Stimulated activated CD8-positive, alpha-beta memory T cell treated with anti-CD3 and anti-CD28 coated beads, Interleukin-7, amount 100 ng/mL, for 4 hours (primary cell): ENCODE measurements around the gene DLST.
"Not testable (repeated sequence)": the region's sequence is repeated elsewhere in the genome, so short reads cannot be mapped to it uniquely, and the experiment has no call there.

Experiments
- DNase-seq, 2 donors: peaks; one replicate each; pipeline ENCODE4 v3.0.0-alpha.2; 2020; ENCODE audit warnings: low read depth in 2 of 2

DLST gene

DNA sequence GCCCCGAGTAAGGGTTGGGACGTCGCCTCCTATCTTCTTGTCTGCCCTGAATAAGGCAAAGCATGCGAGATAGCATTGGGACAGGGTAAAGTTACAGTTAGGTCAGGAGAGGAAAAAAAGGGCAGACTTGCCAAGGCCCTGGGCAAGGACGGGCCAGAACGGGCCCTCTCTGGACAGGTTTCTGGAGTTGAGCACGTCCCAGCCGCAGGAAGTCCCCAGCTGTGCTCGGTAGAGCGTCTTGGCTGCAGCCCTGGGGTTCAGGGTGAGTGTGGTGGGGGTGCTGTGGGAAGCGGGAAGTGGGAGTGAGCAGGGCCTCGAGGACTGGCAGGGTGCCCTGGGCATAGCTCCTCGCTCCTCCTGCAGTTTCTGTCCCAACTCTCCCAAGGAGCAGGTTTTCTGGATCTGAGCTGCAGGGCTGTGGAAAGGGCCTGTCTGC lies 35.9 kb downstream of the DLST start:
- no peak for DNase-seq

DNA sequence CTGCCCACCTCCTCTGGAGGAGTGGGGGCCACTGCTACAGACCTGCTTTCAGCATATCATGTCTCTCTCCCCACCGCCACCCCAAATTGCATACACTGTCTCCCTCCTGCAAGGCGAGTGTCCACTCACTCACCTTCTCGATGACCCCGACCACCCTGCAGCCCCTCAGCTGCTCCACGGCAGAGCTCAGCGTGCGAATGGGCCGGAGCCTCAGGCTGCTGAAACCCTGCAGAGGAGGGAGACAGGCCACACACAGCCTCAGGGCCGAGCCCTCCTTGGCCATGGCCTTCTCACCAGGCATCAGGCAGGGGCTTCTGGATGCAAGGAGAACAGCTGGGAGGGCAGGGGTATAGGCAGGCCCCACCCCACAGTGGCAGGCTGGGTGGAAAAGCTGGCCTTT lies 36.7 kb downstream of the DLST start:
- no peak for DNase-seq

DNA sequence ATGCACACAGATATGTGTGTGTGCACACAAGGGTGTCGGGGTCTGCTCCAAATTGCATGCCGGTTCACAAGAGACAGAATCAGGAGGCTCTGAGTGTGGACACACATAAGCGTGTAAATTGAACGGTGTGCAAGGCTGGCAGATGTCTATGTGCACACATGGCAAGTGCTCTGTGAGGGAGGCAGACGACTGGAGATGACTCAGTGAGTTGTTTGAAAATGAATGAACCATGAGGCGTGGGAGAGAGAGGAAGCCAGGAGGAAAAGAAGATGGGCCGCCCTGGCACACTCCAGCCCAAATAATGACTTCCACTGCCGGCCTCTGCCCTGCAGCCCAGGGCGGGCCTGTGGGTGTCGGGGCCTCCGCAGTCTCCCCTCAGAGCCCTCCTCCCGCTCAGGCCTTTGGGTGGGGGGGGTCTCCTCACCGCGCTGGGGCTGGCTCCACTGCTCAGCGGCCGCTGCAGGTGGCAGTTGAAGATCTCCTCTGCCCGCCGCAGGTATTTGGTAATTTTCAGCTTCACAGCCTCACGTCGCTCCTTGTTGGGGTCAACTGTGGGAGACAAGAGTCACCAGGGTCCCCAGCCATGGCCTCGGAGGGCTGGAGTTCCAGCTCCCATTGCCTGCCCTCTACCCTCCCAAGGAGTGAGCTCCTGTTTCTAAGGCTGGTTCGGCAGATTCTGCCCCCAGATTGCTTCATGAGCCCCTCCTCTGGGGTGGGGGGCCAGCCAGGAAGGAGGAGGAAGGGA lies 37.9 kb downstream of the DLST start:
- no peak for DNase-seq

DNA sequence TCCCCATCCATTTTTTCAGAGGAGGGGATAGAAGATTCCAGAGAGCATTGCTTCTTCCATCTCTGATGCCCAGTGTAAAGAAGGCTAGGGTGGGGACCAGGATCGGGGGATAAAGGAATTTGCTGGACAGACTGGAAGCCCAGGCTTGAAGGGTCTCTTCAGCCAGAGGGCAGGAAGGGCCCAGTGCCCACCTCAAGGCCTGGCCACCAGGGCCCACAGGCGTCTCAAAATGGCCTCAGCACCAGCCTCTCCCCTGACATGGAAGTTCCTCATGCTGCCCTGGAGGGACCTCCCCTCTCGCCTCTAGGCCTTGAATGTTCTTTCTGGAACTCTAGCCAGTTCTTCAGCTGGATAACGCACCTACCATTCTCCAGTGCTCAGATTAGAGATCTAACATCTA lies 38.6 kb downstream of the DLST start:
- DNase-seq = no peak

DNA sequence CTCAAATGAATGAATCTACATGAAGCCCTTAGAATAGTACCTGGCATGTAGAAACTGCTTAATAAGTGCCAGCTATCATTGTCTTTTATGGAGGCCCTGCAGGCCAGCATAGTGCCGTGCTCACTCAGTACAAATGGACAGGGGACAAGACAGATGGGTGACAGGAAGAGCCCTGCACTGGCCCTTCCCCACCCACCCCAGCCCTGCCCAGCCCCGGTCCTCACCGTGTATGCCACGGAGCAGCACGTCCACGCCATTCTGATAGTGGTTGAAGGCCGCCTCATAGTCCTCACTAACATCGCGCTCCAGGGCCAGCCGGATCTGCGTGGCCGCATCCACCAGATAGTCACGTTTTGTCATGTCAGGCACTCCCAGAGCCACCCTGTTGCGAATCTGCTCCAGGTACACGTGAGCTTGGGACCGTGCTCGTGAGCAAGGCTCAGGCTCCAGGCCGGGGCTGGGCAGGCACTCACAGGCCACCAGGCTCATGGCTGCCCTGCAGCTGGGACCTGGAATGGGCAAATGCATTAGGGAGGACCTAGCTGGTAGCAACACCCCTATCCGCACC lies 39.4 kb downstream of the DLST start:
- DNase-seq = no peak

DNA sequence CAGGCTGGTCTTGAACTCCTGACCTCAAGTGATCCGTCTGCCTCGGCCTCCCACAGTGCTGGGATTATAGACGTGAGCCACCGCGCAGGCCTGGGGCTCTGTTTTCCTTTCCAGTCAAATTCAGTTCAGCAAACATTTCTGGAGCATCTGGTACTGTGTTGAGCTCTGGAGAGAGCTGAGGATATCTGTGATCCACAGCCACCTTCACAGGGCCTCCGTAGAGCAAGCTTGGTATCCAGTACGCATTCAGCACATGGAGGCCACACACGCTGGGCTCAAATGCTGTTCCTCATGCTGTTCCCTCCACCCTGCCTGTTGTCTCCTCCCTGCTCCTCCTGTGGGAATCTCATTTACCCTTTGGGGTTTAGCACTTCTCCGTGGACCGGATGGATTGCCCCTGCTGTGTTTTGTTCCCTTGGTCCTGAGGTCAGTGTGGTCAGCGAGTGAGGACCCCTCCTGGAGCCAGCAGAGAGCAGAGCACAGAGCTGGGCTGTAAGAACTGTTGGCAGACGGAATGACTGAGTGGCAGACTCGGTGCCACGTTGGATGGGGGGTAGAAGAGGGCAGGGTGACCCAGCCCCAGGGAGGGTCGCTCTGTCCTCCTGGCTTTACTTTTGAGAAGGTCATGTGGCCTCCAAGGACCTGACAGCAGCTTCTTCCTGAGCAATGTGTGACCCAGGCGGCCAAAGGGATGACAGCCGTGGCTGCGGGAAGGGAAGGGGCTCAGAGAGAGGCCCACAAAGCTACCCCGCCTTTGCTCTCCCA lies 40.5 kb downstream of the DLST start:
- no peak for DNase-seq

DNA sequence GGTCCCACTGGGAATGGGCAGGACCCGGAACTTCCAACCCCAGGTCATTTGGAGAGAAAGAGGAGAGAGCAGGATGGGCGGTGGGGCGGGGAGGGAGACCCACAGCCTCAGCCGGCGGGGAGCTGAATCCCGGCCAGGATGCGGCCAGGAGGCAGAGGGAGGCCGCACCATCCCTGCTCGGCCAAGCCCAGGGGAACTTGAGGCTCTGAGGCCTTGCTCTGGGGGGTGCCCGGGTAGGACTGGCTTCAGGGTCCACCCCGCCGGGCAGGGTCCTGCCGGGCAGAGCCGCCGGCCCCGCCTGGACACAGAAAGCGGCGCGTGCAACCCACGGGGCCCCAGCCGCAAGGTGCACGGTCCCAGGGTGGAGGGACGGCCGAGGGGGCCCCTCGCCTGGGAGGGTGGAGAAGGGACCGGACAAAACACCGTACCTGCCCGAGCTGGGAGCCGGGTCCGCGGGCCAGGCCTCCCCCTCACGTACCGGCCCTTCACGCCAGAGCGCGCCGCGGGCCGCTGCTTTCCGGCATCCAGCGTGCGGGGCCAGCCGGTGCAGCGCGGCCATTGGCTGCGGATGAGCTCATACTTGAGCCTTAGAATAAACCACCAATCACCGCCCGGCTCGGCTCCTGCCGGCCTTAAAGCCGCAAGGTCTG lies 41.2 kb downstream of the DLST start, which contains the start of gene RPS6KL1:
RPS6KL1 (minus strand) TSS at position 509 of the 650 bp plus-strand sequence. CDS start 1,719 bp downstream, outside the sequence.
- DNase-seq = peak; percentile 10 to 51

DNA sequence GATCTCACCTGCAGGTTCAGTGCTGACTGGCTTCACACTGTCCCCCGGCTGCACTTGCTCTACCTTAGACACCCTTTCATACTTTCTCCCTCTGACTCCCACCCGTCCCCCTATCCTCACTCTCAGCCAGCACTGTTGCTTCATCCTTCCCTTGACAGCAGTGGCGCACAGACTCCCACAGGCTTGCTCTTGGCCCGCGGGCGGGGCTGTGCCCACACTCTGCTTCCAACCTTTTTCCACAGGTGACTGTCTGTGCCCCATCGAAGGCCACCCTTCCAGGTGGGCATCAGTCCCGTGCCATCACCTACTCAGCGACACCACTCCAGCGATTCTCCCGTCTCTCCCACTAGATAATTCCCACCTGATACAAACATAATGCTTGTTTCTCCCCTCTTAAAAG lies 42.3 kb downstream of the DLST start:
- DNase-seq = no peak

DNA sequence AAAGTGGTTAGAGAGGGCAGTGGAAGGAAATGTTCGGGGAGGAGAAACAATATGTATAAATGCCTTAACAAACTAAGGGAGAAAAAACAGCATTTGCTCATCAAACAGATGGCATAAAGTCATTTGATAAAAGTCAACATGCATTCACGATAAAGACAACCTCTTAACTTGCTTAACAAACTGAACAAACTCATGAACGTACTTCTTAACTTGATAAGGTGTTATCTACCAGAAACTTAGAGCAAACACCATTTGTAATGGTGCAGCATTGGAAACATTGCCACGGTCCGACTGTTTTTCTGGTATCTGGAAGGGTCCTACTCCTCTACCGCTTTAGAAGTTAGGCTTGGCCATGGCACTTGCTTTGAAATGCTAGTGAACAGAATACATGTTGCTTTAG lies 45.5 kb downstream of the DLST start:
- DNase-seq = no peak

DNA sequence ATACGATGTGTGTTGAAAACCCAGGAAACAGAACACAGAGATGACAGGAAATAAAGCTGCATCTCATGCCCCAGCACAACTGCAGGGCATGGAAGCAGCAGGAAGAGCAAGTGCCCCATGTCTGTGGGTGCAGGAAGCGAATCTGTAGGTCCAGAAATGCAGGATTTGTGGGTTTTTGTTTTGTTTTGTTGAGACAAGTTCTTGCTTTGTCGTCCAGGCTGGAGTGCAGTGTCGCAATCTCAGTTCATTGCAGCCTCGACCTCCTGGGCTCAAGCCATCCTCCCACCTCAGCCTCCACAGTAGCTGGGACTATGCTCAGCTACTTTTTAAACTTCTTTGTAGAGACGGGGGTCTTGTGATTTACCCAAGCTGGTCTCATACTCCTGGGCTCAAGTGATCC lies 47.5 kb downstream of the DLST start:
- no peak for DNase-seq

DNA sequence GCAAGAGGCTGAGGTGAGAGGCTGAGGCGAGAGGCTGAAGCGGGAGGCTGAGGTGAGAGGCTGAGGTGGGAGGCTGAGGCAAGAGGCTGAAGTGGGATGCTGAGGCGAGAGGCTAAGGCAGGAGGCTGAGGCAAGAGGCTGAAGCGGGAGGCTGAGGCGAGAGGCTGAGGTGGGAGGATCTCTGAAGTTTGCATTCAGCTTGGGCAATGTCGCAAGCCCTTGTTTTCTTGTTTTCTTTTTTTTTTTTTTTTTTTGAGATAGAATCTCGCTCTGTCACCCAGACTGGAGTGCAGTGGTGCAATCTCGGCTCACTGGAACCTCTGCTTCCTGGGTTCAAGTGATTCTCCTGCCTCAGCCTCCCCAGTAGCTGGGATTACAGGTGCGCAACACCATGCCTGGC lies 50.0 kb downstream of the DLST start:
- DNase-seq = not testable (repeated sequence)

DNA sequence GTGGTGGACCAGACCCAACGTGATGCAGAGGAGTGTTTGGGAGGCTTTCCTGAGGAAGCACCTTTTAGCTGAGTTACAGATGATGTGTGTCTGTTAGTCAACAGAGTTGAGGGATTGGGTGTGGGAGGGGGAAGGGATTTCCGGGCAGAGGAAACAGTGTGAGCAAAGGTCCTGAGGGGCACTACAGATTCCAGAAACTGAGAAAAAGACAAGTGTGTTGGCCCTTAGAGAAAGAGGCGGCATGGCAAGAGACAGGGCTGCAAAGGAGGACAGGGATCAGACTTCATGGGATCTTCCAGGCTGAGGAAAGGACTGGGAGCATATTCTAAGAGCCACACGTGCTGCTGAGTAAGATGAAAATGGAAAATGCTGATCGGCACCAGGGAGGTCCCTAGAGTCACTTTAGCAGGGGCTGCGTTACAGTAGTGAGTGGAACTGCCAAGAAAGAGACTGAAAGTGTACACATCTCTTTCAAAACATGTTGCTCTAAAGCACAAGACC lies 50.7 kb downstream of the DLST start:
- DNase-seq = no peak

DNA sequence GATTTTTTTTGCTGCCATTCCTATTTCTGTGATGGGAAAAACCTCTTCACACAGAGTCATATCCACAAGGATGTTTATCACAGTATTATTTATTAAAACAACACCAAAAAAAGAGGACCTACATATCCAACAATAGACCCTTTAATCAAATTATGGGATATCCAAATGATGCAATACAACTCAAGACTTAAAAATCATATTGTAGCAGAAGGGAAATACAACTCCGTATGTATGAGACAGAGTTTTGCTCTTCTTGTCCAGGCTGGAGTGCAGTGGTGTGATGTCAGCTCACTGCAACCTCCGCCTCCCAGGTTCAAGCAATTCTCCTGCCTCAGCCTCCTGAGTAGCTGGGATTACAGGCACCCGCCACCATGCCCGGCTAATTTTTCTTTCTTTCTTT lies 51.2 kb downstream of the DLST start:
- DNase-seq = not testable (repeated sequence)

DNA sequence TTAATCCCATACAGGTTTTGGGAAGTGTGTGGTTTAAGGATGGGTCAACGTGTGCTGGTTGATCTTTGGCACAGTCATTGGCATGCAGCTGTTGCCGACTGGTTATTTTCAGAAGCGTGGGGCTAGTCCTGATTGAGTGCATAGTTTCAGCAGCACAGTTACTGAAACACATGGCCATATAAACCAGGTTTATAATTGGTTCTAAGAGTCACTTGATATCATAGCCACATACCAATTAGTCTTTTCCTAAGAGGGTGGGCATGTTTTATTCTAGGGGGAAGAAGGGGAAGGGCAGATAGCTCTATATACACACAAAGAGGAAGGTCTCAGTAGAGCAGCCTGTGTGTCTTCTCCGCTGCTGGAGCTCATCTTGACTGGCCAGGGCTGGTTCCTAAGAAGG lies 52.3 kb downstream of the DLST start:
- DNase-seq = no peak

DNA sequence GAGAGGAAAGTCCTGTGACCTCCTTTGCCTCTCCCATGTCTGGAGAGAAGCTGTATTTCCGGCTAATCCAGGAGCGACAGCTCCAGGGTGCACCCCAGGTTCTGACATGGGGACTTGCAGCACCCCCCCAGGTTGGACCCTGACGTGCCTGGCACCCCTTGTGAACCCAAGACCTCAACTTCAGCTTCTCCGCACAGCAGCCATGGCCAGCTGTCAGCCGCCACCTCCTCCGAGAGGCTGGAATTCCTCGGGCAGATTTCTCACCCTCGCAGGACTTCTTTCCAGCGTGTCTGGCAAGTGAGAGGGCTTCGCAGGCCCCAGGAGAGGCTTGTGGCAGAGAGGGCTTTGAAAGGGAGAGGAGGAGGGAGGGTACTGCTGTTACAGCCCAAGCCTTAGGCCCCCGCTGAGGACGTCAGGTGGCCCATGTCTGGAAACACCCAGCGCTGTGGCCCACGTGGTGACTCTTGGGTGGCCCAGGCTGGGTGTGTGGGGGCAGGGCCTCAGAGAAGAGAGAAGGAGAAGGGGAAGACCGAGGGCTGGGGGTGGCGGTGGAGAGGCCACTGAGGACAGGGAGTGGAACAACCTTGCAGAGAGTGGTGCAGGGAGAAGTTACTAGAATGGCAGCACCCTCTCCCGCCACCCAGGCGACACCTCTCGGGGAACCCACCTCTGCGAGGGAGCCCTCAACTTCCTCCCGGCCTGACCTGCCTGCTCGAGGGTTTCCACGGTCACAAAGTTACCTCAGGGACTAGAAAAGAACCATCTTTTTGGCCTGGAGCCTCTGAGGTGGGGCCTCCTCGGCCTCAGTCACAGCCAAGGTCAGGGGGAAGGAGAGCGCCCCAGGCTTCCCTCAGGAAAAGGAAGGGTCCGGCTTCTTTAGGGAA lies 53.0 kb downstream of the DLST start:
- DNase-seq = no peak

DNA sequence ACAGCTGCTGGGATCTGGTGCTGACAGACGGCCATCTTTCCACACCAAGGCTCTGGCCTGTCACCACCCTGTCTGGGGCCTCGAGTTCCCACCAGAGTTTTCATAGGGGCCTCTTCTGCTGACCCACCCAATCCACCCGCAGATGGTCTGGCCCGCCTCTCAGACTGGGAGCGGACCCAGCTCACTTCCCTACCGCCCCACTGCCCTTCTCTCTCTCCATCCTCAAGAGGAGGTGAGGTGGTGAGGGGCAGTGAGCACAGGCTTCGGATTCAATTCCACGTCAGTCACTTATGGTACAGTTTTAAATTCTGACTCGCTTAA lies 53.6 kb downstream of the DLST start:
- no peak for DNase-seq

DNA sequence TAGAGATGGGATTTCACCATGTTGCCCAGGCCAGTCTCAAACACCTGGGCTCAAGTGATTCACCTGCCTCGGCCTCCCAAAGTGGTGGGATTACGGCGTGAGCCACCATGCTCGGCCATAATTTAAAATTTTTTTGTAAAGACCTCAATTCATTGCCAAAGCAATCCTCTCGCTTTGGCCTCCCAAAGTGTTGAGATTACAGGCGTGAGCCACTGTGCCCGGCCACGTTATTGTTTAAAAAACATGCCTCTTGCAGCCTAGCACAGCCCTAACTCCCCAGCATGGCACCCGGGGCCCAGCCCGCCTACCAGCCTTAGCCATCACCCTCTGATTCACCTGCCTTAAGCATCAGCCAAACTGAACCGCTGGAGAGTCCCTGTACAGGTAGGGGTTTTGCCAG lies 54.4 kb downstream of the DLST start:
- no peak for DNase-seq

DNA sequence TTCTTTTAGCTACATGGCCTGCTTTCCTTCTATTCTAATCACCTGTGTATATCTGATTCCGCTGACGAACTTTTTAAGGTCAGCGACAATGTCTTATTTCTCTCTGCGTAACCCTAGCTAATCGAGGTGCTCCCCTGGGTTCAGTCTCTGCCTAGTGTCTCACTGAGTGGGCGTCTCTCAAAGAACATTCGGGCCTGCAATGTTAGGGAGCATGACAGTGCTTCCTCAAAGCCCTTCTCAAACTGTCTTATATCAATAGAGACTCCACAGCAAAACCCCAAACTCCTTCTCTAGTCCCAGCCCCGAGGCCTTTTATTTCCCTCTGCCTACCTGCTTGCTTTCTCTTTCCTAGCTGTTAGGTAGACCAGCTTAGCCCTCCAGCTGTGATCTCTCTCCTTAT lies 55.0 kb downstream of the DLST start:
- no peak for DNase-seq

DNA sequence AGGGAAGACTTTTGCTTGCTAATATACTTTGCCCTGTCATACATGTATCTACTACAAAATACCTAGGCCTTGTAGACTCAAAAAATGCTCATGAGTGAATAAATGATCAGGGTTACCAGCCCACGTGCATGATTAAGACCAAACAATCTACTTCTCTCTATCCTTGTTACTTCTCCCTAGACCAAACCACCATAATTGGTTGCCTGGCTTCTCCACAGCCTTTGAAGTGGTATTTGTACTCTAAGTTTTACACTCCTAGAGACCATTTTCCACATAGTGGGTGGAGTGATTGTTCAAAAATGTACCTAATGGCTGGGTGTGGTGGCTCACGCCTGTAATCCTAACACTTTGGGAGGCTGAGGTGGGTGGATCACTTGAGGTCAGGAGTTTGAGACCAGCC lies 55.5 kb downstream of the DLST start:
- DNase-seq = no peak

DNA sequence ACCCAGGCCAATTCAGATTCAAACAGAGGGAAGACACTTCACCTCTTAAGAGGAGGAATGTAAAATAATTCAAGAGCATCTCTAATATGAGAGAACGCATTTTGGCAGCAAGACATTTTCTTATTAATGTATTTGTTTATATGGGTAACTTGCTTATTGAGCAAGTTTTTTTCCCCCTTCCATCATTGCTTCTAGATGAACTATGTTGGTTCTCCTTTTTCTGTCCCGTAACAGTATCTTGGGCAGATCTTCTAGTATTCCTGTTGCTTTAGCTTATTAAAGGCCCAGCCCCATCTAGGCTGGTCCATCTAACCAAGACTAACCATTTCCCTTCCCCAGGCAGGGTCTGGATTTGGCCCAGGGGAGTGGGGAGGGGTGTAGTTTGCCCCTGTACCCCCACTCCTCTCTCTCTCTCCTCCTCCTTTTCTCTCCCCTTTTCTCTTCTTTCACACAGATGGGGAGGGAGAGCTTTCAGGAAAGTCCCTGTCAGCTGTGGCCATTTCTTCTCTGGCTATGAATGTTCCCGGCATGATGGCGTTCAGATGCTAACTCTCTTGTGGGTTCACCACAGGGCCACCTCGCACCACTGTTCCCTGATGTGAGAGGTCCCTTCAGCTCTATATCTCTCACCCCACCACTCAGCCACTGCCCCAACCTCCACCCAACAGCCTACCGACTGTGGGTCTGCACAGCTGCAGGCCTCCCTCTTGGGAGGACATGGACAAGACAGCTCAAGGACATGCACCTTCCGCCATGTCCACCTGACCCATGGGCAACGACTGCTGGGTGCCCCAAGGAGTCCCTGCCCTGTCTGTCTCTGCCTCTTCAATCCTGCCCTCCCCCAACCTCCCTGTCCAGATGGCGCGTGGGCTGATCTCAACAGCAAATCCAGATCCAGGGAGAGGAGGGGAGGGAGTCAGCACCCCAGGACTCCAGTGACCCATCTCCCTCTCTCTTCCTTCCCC lies 57.1 kb downstream of the DLST start:
- DNase-seq = no peak
